ENCODE measurements around the gene NINJ1.

GRCh38 chr9:93177676-93178075, 43.6 kb upstream of the NINJ1 start:
- no peak for TF ChIP-seq POLR2A (IDR thresholded peaks at IDR 0.05; ENCODE audit: low read length)
- TF ChIP-seq GATA1 (IDR thresholded peaks at IDR 0.05; ENCODE audit: low read depth, low read length): no peak
